Stimulated activated CD4-positive, alpha-beta T cell treated with anti-CD3 and anti-CD28 coated beads, Interleukin-15, amount 100 ng/mL, for 1 hour (primary cell): ENCODE measurements around the gene PFKFB4.
"Not testable (repeated sequence)": the region's sequence is repeated elsewhere in the genome, so short reads cannot be mapped to it uniquely, and the experiment has no call there.

Source experiments
- DNase-seq, 2 donors: peaks; one replicate each; pipeline ENCODE4 v3.0.0-alpha.2; 2020; ENCODE audit warnings: low read depth in 1 of 2, low spot score in 1 of 2

PFKFB4 gene

DNA sequence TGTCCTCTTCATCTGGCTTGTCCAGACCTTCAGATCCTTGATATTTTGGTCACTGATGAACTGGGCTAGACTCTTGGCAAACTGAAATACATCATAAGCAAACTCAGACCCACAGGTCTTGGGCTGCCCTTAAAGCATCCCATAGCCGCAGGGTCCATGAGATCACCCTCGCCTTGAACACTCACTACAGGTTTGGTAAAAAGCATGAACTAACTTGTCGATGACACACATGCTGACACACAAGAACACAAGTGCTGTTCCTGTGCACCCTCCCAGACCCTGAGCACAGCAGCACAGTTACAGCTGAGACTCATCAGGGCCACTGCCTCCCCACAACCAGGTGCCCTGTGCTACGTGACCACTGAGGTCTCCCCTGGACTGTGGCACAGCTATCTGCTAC, 21.0 kb downstream of the PFKFB4 start:
- DNase-seq = no peak

- DNase-seq = no peak
These were observed 23.6 kb downstream of the PFKFB4 start for GRCh38 chr3:48532977-48533337.

- no peak for DNase-seq
These were observed 24.2 kb downstream of the PFKFB4 start for GRCh38 chr3:48532271-48532976.

DNA sequence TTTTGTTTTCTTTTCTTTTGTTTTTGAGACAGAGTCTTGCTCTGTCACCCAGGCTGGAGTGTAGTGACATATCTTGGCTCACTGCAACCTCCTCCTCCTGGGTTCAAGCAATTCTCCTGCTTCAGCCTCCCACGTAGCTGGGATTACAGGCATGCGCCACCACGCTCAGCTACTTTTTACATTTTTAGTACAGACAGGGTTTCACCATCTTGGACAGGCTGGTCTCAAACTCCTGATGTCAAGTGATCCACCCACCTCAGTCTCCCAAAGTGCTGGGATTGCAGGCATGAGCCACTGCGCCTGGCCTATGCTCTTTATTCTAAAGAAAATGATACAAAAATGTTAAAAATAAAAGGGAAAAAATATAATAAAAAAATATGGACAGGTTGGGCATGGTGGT, 25.9 kb downstream of the PFKFB4 start:
- DNase-seq = not testable (repeated sequence)

DNA sequence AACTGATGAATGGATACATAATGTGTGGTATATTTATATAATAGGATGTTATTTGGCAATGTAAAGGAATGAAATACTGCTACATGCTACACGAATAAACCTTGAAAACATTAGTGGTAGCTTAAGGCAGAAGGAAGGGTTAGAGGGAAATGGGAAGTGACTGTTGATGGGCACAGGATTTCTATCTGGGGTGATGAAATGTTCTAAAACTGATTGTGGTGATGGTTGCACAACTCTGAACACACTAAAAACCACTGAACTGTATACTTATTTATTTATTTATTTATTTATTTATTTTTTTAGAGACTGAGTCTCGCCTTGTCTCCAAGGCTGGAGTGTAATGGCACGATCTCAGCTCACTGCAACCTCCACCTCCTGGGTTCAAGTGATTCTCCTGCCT, 27.8 kb downstream of the PFKFB4 start:
- DNase-seq = no peak

DNA sequence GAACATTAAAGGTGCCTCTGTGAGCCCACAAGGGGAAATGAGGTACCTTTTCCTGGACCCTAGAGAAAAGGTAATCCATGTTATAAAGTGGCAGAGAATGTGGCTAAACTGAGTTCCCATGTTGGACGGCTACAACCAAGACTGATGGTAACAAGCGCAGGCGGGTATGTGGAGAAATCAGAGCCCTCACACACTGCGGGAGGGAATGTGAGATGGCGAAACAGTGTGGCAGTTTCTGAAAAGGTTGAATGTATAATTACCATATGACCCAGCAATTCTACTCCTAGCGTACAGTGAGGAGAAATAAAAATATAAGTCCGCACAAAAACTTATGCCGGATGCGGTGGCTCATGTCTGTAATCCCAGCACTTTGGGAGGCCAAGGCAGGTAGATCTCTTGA, 28.6 kb downstream of the PFKFB4 start:
- no peak for DNase-seq

- no peak for DNase-seq
These were observed 31.6 kb downstream of the PFKFB4 start for GRCh38 chr3:48524970-48525369.

DNA sequence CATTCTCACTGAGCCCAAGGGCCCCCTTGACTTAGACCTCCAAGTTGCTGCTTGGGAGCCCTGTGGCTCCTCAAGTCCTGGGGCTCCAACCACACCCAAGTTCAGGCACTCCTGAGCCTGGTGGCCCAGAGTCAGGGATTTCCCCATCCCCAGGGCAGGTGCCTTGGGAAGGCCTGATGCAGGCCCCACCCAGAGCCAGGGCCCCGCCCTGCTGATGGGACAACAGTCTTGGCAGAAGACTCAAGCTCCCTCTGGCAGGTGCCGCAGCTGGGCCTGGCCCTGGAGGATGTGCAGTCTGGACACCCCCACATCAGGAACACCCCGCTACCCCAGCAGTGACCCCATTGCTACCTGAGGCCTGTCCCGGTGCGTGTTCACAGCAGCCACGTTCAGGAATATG, 35.0 kb downstream of the PFKFB4 start:
- no peak for DNase-seq

DNA sequence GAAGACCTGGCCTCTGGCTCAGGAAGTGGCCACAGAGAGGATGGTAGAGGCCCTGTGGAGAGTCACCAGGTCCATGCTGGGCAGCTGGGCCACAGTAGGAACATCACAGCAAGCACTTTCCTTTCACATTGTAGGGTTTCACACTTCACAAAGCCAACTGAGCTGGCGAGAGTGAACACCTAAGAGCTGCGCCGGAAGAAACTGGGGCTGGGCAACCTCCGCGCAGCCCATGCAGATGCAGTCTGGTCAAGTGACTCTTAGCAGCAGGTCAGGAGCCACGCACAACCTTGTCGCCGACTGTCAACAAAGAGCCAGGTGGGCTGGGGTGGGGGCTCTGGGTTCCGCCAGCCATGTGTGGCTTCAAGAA, 37.3 kb downstream of the PFKFB4 start:
- DNase-seq = no peak

DNA sequence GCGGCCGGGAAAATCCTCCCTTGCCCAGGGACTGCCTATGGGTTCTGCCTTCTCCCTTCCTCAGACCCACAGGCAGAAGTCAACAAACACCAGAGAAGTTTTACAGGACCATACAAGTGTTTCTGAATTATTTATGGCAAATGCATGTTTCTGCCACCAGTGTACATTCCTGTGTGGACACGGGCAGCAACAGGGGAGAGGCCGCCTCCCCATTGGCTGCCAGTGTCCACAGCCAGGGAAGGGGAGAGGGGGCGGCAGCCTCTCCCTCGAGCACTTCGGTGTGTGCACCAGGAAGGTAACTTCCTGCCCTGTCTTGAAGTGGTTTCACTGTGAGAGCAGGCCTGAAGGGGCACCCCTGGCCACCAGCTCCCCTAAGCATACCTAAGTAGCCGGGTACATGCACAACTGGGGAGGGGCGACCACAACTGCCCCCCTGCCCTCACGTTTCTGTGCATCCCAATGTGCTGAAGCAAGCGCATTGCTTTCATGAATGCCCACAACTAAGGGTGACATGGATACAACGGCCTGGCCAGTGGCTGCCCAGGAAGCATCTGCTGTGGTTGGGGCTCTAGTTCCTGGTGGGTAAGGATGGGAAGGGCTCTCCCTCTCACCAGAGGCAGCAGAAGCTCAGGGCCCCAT, 37.8 kb downstream of the PFKFB4 start:
- no peak for DNase-seq

DNA sequence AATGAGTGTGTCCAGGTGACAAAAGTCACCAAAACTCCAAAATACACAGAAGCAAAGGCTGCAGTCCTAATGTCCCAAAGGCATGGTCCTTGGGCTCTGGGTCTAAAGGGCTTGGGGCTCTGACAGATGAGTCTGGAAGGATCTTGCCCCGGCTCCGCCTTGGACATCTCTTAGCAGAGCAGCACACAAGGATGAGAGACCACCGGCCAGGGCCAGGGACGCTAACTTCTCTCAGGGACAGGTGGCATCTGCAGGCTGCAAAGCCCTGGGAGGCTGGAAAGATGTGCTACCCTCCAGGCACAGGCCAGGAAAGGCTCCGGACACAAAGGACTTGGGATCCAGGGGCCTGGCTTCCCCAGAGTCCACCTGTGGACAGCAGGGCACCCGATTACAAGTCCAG, 38.5 kb downstream of the PFKFB4 start:
- no peak for DNase-seq

GRCh38 chr3:48516571-48516970, 40.0 kb downstream of the PFKFB4 start:
- DNase-seq = no peak

GRCh38 chr3:48514431-48515227, 42.0 kb downstream of the PFKFB4 start:
- no peak for DNase-seq

DNA sequence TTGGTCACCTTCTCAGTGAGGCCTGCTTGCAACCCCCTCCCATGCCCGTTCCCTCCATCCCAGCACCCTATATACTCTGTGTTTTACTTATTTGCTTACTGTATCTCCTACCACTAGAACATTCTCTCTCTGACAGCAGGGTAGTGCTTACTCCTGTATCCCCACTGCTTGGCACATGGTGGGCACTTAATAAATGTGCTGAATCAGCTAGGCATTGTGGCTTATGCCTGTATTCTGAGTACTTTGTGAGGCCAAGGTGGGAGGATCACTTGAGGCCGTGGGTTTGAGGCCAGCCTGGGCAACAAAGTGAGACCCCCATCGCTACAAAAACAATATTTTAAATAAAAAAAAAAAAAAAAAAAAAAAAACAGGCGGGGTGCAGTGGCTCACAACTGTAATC, 45.1 kb downstream of the PFKFB4 start:
- no peak for DNase-seq

DNA sequence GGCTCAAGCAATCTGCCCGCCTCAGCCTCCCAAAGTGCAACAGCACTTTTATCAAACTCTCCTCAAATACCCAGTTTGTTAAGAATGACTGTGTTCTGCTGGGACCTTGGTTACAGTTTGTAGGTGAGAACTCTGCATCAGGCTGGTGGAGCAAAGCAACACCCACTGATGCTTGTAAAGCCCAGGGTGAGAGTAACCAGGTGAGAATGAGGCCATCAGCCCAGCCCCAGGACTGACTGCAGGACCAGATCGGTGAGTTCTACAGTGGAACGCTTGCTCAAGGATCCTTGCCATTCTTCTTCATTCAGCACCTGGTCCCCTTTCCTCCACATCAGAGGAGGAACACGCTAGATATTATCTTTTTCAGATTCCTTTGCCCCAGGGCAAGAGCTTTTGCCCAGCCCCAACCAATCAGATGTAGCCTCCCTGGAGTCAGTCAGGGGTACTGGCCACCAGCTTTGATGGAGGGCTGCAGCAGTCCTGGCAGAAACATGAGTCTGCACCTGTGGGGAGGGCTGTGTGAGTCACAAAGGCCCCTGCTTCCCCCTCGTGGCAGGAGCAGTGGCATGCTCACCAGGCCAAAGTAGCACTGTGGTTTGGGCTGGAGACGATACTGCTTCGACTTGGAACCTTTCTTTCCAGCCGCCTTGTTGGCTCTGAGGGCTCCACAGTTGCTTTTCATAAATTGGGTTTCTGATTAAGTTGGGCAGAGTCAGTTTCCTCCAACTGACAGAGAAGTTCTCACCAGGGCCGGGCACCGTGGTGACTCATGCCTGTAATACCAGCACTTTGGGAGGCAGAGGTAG, 49.1 kb downstream of the PFKFB4 start:
- peak; percentile 40 to 60 for DNase-seq

DNA sequence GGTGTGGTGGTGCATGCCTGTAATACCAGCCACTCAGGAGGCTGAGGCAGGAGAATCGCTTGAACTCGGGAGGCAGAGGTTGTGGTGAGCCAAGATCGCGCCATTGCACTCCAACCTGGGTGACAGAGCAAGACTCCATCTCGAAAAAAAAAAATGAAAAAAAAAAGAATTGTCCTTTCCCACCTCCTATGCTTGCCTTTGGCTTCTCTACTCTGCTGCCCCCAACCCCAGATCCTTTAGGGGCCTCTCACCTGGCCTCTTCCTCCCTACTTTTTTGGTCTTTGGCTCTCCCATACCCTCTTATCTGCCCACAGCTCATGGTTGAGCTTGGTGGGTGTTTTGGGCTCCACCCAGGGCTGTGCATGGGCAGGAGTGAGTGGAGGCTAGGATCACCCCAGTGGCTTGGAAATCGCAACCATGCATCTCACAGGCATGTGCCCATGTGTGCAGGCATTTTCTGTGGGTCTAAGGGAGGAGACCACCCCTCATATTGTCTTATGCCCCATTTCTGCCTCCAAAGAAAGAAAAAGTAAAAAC, 50.6 kb downstream of the PFKFB4 start:
- no peak for DNase-seq

- no peak for DNase-seq
These were observed 51.5 kb downstream of the PFKFB4 start for GRCh38 chr3:48505146-48505545.

DNA sequence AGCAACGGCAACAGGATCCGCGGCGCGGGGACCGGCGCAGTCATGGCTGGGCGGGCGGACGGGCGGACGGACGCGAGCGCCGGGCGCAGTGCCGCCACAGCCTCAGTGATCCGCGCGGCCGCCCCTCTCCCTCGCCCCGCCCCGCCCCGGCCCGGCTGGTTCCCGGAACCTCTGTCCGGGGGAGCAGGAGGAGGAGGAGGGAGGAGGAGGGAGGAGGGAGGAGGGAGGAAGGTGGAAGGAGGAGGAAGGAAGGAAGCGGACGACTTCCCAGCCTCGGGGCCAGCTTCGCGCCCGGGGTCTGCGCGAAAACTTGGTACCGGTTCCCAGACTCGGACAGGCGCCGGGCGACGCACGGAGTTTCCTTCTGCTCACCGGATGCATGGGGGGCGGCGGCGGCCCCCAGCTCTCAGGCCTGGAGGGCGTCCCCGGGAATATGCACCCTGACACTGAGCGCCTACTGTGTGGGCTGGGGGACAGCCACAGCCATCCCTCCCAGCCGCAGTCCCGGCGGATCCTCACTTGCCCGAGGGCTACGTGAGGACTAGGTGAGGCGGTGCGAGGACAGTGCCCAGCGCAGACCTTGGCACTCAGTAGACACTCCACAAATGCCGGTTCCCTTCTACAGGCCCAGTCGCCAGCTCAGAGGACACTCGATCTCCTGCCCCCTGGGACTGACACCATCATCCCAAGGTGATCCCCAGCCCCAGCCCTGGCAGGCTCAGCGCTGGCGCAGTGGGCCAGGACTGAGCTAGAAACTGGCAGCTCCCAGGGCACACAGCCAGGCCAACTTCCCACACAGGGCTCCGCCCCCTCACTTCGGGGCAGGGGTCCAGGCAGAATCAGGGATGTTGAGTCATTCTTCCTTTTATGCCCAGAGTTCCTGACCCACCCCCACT, 52.3 kb downstream of the PFKFB4 start, which contains the start of gene SHISA5:
Gene SHISA5 (minus strand): TSS at position 124 of the 896 bp plus-strand sequence. CDS start 80 bp downstream, at position 44.
- peak; percentile 32 to 44 for DNase-seq

DNA sequence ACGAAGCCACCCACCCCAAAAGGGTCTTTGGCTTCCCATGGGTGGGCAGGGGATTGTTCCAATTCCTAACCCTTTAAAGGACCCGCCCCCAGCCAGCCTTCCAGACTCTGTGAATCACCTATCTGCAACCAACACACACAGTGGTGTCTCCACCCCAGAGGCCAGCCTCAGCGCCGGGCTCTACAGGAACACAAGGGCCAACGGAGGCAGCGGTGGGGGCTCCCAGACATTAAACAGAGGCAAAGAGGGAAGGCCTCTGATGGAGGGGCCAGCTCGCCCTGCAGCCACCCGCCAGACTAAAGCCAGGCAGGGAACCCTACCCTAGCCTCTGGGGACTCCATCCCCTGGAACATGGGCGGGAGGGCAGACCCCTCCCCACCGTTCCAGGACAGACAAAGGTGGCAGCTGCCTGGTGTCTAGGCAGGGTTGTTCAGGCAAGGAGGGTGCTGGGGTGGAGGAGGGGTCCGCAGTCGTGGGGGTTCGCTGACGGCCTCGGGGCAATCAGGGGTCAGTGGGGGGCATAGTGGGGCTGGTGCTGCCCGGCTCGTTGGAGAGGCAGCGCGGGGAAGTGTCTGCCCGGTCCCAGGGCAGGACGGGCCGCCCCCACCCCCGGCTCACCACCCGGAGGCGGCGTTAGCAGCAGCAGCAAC, 53.1 kb downstream of the PFKFB4 start:
- no peak for DNase-seq

GRCh38 chr3:48502728-48503168, 53.9 kb downstream of the PFKFB4 start:
- DNase-seq = no peak
